VCaP (cell line): Measurements from ENCODE around the gene SUSD5.
"Not testable (repeated sequence)": the region's sequence is repeated elsewhere in the genome, so short reads cannot be mapped to it uniquely, and the experiment has no call there.

Experiments used
- H3K27ac ChIP-seq: fragments of 450-650 bp; 2 replicates; pipeline ENCODE4 v1.5.1; 2017
- CTCF ChIP-seq: fragments of 450-650 bp; conservative IDR thresholded peaks from 2 replicates; pipeline ENCODE4 v1.5.1; 2017; ENCODE audit warnings: mild to moderate bottlenecking, moderate library complexity

The SUSD5 gene

GRCh38 chr3:33167716-33168336 is 50.8 kb downstream of the SUSD5 start:
- no peak overlapping the region for H3K27ac ChIP-seq
- TF ChIP-seq CTCF, result no peak

DNA sequence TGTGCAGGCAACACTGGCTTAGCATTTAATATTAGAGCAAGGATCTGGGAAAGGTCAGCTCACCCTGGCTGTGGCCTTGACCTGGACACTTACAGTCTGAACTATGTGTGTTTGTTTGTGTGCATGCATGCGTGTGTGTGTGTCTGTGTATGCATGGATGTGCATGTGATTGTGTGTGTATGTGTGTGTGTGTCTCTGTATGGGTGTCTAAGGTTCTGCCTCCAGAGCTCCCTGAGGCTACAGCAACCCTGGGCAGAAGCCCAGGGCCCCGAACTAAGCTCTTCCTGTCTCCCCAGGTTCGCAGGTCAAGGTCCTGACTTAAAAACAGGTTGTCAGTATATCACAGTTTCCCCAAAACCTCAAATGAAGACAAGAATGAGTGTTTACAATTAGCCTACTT is 51.3 kb downstream of the SUSD5 start:
- H3K27ac ChIP-seq, result no peak overlapping the region
- no peak for TF ChIP-seq CTCF

GRCh38 chr3:33166095-33166494 is 52.5 kb downstream of the SUSD5 start:
- no peak overlapping the region for H3K27ac ChIP-seq
- no peak for TF ChIP-seq CTCF

GRCh38 chr3:33165372-33165771 is 53.2 kb downstream of the SUSD5 start:
- H3K27ac ChIP-seq, result no peak overlapping the region
- no peak for TF ChIP-seq CTCF

GRCh38 chr3:33162621-33163020 is 56.0 kb downstream of the SUSD5 start:
- H3K27ac ChIP-seq, result not testable (repeated sequence)

DNA sequence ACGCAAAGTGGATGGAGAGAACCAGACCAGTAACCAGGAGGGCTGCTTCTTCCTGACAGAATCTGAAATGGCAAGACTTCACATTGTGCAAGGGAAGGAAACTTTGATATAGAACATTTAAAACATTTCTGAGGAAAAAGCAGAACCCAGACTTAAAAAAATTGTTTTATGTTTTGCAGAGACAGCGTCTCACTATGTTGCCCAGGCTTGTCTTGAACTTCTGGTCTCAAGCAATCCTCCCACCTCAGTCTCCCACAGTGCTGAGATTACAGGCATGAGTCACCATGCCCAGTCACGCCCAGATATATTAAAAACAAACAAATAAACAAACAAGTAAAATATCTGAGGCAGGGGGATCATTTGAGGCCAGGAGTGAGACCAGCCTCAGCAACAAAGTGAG is 58.6 kb downstream of the SUSD5 start:
- H3K27ac ChIP-seq, result no peak overlapping the region
- TF ChIP-seq CTCF, result no peak

GRCh38 chr3:33159234-33159633 is 59.4 kb downstream of the SUSD5 start:
- no peak for TF ChIP-seq CTCF

GRCh38 chr3:33155301-33155700 is 63.3 kb downstream of the SUSD5 start:
- TF ChIP-seq CTCF, result no peak
- H3K27ac ChIP-seq, result no peak overlapping the region

More at GRCh38 chr3:33159234-33159633, 59.4 kb downstream of the SUSD5 start:
- no peak overlapping the region for H3K27ac ChIP-seq
